Esophagus muscularis mucosa (tissue), 4 donors: ENCODE data around the gene ATRIP. TPM values are rescaled to one million over a fixed set of nuclear protein-coding genes. Genes with fewer than 3 reads are reported as not detected.
A peak's percentile ranks its signal among the peaks of the same experiment; 100 is the strongest.

Experiments
- DNase-seq: peaks from one replicate; pipeline ENCODE4 v3.0.0-alpha.2; 2017; ENCODE audit errors: extremely low spot score
- H3K27ac ChIP-seq, 4 donors: fragments of 200-600 bp; sonication (generic); replicated peaks in 1 of 4; 1 replicate in 3 of 4; 2 replicates in 1 of 4; pipeline ENCODE4 v1.5.1; 2016 to 2019; ENCODE audit warnings: mild to moderate bottlenecking in 1 of 4
- H3K27me3 ChIP-seq, 4 donors: fragments of 200-600 bp; sonication (generic); one replicate each; pipeline versions ENCODE4 v1.5.1 to v1.6.0; 2016 to 2019
- H3K36me3 ChIP-seq, 4 donors: fragments of 200-600 bp; sonication (generic); one replicate each; pipeline ENCODE4 v1.5.1; 2016 to 2019
- H3K4me1 ChIP-seq, 4 donors: fragments of 200-600 bp; sonication (generic); one replicate each; pipeline ENCODE4 v1.5.1; 2016 to 2019
- H3K4me3 ChIP-seq, 4 donors: fragments of 200-600 bp; sonication (generic); 1 replicate in 2 of 4; 2 replicates in 2 of 4; pipeline ENCODE4 v1.5.1; 2016 to 2019; ENCODE audit warnings: mild to moderate bottlenecking in 4 of 4, moderate library complexity in 1 of 4
- H3K9me3 ChIP-seq, 4 donors: fragments of 200-600 bp; sonication (generic); 1 replicate in 3 of 4; 2 replicates in 1 of 4; pipeline ENCODE4 v1.5.1; 2016 to 2019
- CTCF ChIP-seq, 3 experiments: fragments of 200-600 bp in 2 of 3; fragments of 450-650 bp in 1 of 3; sonication (generic) in 2 of 3; IDR thresholded peaks; one replicate each; pipeline ENCODE4 v1.5.1; 2017 to 2019; ENCODE audit warnings: antibody characterized with exemption in 3 of 3, mild to moderate bottlenecking in 2 of 3, moderate library complexity in 1 of 3
- EP300 ChIP-seq: sonication (generic); formaldehyde crosslinking; IDR thresholded peaks from one replicate; pipeline ENCODE4 v1.6.1; 2017; ENCODE audit warnings: antibody characterized with exemption
- POLR2A ChIP-seq: fragments of 450-650 bp; IDR thresholded peaks from one replicate; pipeline ENCODE4 v1.6.1; 2017; ENCODE audit warnings: antibody characterized with exemption, moderate library complexity, mild to moderate bottlenecking, low read depth
- POLR2AphosphoS5 ChIP-seq, 2 donors: sonication (generic); formaldehyde crosslinking; IDR thresholded peaks; one replicate each; pipeline ENCODE4 v1.6.1; 2017; ENCODE audit warnings: antibody characterized with exemption in 2 of 2
- WGBS: methylation state at CpG from one replicate; pipeline ENCODE4 v1.1.5; 2018; 5-methylcytosine and 5-hydroxymethylcytosine counted together
- intact Hi-C: fragments of 100-400 bp; cut with DNase I; formaldehyde crosslinking; loops from one replicate; pipeline ENCODE4 v1.15.1; 2023
- total RNA-seq, 4 donors: library from RNA; depleted of rRNA; stranded (reverse); fragments of >200 nt; gene quantifications; one replicate each; pipeline versions ENCODE4 v1.1.0 to v1.2.1, GENCODE V29; 2016

Gene ATRIP
- total RNA-seq, 4 donors from 2014 or later: 4.2 to 8.5 (median 5.3) TPM

GRCh38 chr3:48406443-48407431, 39.8 kb upstream of the ATRIP start:
- no peak for DNase-seq
- Histone ChIP-seq H3K4me1 (peaks cover 9 to 51% (median 26%) of the 10 kb centered on the region in 4 donors), H3K9me3 (no peaks in the 10 kb centered on the region), H3K4me3 (no peak overlapping the region), H3K27ac (peak overlapping the region; percentile 20 to 95 (median 69)), H3K36me3 (peaks cover 57 to 84% (median 81%) of the 10 kb centered on the region in 4 donors), H3K27me3 (no peaks in the 10 kb centered on the region)
- TF ChIP-seq POLR2AphosphoS5 (IDR thresholded peaks at IDR 0.05): no peak
- no peak for TF ChIP-seq POLR2A
- no peak for TF ChIP-seq CTCF (IDR thresholded peaks at IDR 0.05)
- no peak for TF ChIP-seq EP300
- 87% methylated on average over 18 of the region's 18 CpGs for WGBS
- intact Hi-C loops: no loop called here

GRCh38 chr3:48407542-48408099, 38.9 kb upstream of the ATRIP start:
- Histone ChIP-seq H3K27ac (peak overlapping the region; percentile 13 to 95 (median 69)), H3K4me1 (peaks cover 2 to 43% (median 18%) of the 10 kb centered on the region in 4 donors), H3K9me3 (no peaks in the 10 kb centered on the region), H3K36me3 (peaks cover 65 to 93% (median 90%) of the 10 kb centered on the region in 4 donors), H3K4me3 (no peak overlapping the region), H3K27me3 (no peaks in the 10 kb centered on the region)
- no peak for DNase-seq
- intact Hi-C loops: no loop called here
- WGBS: 82% methylated on average over 7 of the region's 8 CpGs
- TF ChIP-seq POLR2AphosphoS5 (IDR thresholded peaks at IDR 0.05) (no peak), CTCF (IDR thresholded peaks at IDR 0.05) (no peak), EP300 (no peak)

- intact Hi-C loops: no loop called here
- 88% methylated on average over 4 of the region's 4 CpGs for WGBS
- H3K4me1 ChIP-seq: peaks cover 0 to 31% (median 7%) of the 10 kb centered on the region in 4 donors
- no peak for DNase-seq
- H3K9me3 ChIP-seq: no peaks in the 10 kb centered on the region
- TF ChIP-seq CTCF (IDR thresholded peaks at IDR 0.05) (no peak), POLR2AphosphoS5 (IDR thresholded peaks at IDR 0.05) (no peak), POLR2A (no peak)
- peak overlapping the region; percentile 40 to 95 (median 69) for H3K27ac ChIP-seq
- H3K27me3 ChIP-seq: no peaks in the 10 kb centered on the region
- peaks cover 74 to 100% (median 98%) of the 10 kb centered on the region in 4 donors for H3K36me3 ChIP-seq
- no peak overlapping the region for H3K4me3 ChIP-seq
Observed at GRCh38 chr3:48408823-48409281, 37.7 kb upstream of the ATRIP start.

GRCh38 chr3:48409291-48410201, 37.0 kb upstream of the ATRIP start:
- WGBS: 94% methylated on average over 27 of the region's 31 CpGs
- TF ChIP-seq EP300 (no peak), POLR2A (no peak), POLR2AphosphoS5 (IDR thresholded peaks at IDR 0.05) (no peak), CTCF (IDR thresholded peaks at IDR 0.05) (no peak)
- Histone ChIP-seq H3K36me3 (peaks cover 80 to 100% (median 98%) of the 10 kb centered on the region in 4 donors), H3K27ac (peak overlapping the region in 3 of 4 donors; percentile 34 to 95 (median 95)), H3K4me1 (peaks cover 0 to 31% (median 14%) of the 10 kb centered on the region in 4 donors), H3K9me3 (no peaks in the 10 kb centered on the region), H3K4me3 (no peak overlapping the region), H3K27me3 (no peaks in the 10 kb centered on the region)
- intact Hi-C loops: no loop called here
- no peak for DNase-seq
